ENCODE results near the gene FBRSL1. TPM values are rescaled to one million over a fixed set of nuclear protein-coding genes. Genes with fewer than 3 reads are reported as not detected.

The FBRSL1 gene
- total RNA-seq, 1 donor from 2014 or later: 43.8 TPM

DNA sequence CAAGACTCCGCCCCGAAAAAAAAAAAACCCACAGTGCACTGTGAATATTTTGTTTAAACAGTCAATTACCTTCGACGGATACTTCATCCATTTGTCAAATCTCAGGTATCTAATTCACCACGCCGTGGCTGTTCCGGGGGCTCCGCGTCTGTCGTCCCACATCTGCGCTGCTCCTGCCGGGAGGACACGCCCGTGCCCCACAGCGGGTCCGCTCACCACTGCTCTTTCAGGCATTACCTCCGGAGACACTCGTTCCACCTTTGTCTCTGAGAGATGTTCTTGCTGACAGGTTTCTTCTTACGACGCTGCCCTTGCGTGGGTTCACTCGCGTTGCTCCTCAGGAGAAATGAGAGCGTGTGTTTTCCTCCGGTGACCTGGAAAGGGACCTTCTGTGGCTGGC lies 46.9 kb upstream of the FBRSL1 start:
- Mint-ChIP-seq H3K27me3 (ENCODE audit: low read depth, unreplicated experiment) (peaks cover 45% of the 10 kb centered on the region), H3K4me3 (ENCODE audit: unreplicated experiment) (no peak overlapping the region), H3K4me1 (ENCODE audit: low read depth, unreplicated experiment) (peaks cover 8% of the 10 kb centered on the region), H3K27ac (ENCODE audit: unreplicated experiment) (no peak overlapping the region), H3K36me3 (ENCODE audit: low read depth, unreplicated experiment) (peaks cover 4% of the 10 kb centered on the region), H3K9me3 (ENCODE audit: unreplicated experiment) (no peaks in the 10 kb centered on the region)
- Histone ChIP-seq H3K36me3 (ENCODE audit: insufficient read depth, low read length) (no peaks in the 10 kb centered on the region), H3K9me3 (ENCODE audit: insufficient read depth, low read depth, low read length) (no peaks in the 10 kb centered on the region), H3K4me2 (ENCODE audit: low read length) (no peak overlapping the region), H4K20me1 (ENCODE audit: insufficient read depth, low read length) (no peaks in the 10 kb centered on the region), H3K4me1 (ENCODE audit: insufficient read depth, low read length) (no peaks in the 10 kb centered on the region), H2AFZ (ENCODE audit: low read depth, low read length) (no peak overlapping the region), H3K9ac (ENCODE audit: low read length) (no peak overlapping the region), H3K79me2 (ENCODE audit: insufficient read depth, low read length) (no peaks in the 10 kb centered on the region), H3K27me3 (ENCODE audit: insufficient read depth, low read length) (no peaks in the 10 kb centered on the region), H3K27ac (ENCODE audit: low read depth, low read length) (no peak overlapping the region), H3K4me3 (ENCODE audit: insufficient read depth, low read depth, low read length) (no peak overlapping the region)
- no peak for DNase-seq (ENCODE audit: low read depth)
- TF ChIP-seq EZH2 (IDR thresholded peaks at IDR 0.05; ENCODE audit: insufficient read depth, low read length): no peak
- TF ChIP-seq CTCF (IDR thresholded peaks at IDR 0.05; ENCODE audit: insufficient read depth, low read depth, low read length): no peak
- FAIRE-seq: no peak

GRCh38 chr12:132444283-132444682 lies 45.7 kb upstream of the FBRSL1 start:
- no peak for DNase-seq (ENCODE audit: low read depth)
- no peak overlapping the region for H3K9ac ChIP-seq (ENCODE audit: low read length)
- H3K27me3 ChIP-seq (ENCODE audit: insufficient read depth, low read length): peaks cover under 1% of the 10 kb centered on the region
- H3K36me3 ChIP-seq (ENCODE audit: insufficient read depth, low read length): no peaks in the 10 kb centered on the region
- peaks cover 8% of the 10 kb centered on the region for H3K4me1 Mint-ChIP-seq (ENCODE audit: low read depth, unreplicated experiment)
- H2AFZ ChIP-seq (ENCODE audit: low read depth, low read length): no peak overlapping the region
- H3K79me2 ChIP-seq (ENCODE audit: insufficient read depth, low read length): no peaks in the 10 kb centered on the region
- H3K9me3 Mint-ChIP-seq (ENCODE audit: unreplicated experiment): no peaks in the 10 kb centered on the region
- no peak overlapping the region for H3K4me3 ChIP-seq (ENCODE audit: insufficient read depth, low read depth, low read length)
- H3K27me3 Mint-ChIP-seq (ENCODE audit: low read depth, unreplicated experiment): peaks cover 48% of the 10 kb centered on the region
- no peaks in the 10 kb centered on the region for H3K9me3 ChIP-seq (ENCODE audit: insufficient read depth, low read depth, low read length)
- FAIRE-seq: no peak
- H4K20me1 ChIP-seq (ENCODE audit: insufficient read depth, low read length): no peaks in the 10 kb centered on the region
- TF ChIP-seq EZH2 (IDR thresholded peaks at IDR 0.05; ENCODE audit: insufficient read depth, low read length): no peak
- TF ChIP-seq CTCF (IDR thresholded peaks at IDR 0.05; ENCODE audit: insufficient read depth, low read depth, low read length): no peak
- H3K36me3 Mint-ChIP-seq (ENCODE audit: low read depth, unreplicated experiment): peaks cover 4% of the 10 kb centered on the region
- no peak overlapping the region for H3K4me2 ChIP-seq (ENCODE audit: low read length)
- H3K4me1 ChIP-seq (ENCODE audit: insufficient read depth, low read length): no peaks in the 10 kb centered on the region
- H3K27ac Mint-ChIP-seq (ENCODE audit: unreplicated experiment): no peak overlapping the region
- no peak overlapping the region for H3K4me3 Mint-ChIP-seq (ENCODE audit: unreplicated experiment)
- no peak overlapping the region for H3K27ac ChIP-seq (ENCODE audit: low read depth, low read length)

- Histone ChIP-seq H3K4me1 (ENCODE audit: insufficient read depth, low read length) (no peaks in the 10 kb centered on the region), H3K79me2 (ENCODE audit: insufficient read depth, low read length) (no peaks in the 10 kb centered on the region), H3K36me3 (ENCODE audit: insufficient read depth, low read length) (no peaks in the 10 kb centered on the region), H4K20me1 (ENCODE audit: insufficient read depth, low read length) (no peaks in the 10 kb centered on the region), H3K27ac (ENCODE audit: low read depth, low read length) (no peak overlapping the region), H3K9me3 (ENCODE audit: insufficient read depth, low read depth, low read length) (no peaks in the 10 kb centered on the region), H2AFZ (ENCODE audit: low read depth, low read length) (peak overlapping the region; percentile 61), H3K27me3 (ENCODE audit: insufficient read depth, low read length) (peaks cover 5% of the 10 kb centered on the region), H3K4me3 (ENCODE audit: insufficient read depth, low read depth, low read length) (peak overlapping the region; percentile 23), H3K4me2 (ENCODE audit: low read length) (peak overlapping the region; percentile 50), H3K9ac (ENCODE audit: low read length) (peak overlapping the region; percentile 39)
- H3K9me3 Mint-ChIP-seq (ENCODE audit: unreplicated experiment): no peaks in the 10 kb centered on the region
- peaks cover 8% of the 10 kb centered on the region for H3K4me1 Mint-ChIP-seq (ENCODE audit: low read depth, unreplicated experiment)
- H3K27me3 Mint-ChIP-seq (ENCODE audit: low read depth, unreplicated experiment): peaks cover 45% of the 10 kb centered on the region
- H3K36me3 Mint-ChIP-seq (ENCODE audit: low read depth, unreplicated experiment): peaks cover 4% of the 10 kb centered on the region
- TF ChIP-seq CTCF (IDR thresholded peaks at IDR 0.05; ENCODE audit: insufficient read depth, low read depth, low read length) (no peak), EZH2 (IDR thresholded peaks at IDR 0.05; ENCODE audit: insufficient read depth, low read length) (no peak)
- H3K4me3 Mint-ChIP-seq (ENCODE audit: unreplicated experiment): peak overlapping the region; percentile 77
- H3K27ac Mint-ChIP-seq (ENCODE audit: unreplicated experiment): peak overlapping the region; percentile 94
- no peak for FAIRE-seq
- DNase-seq (ENCODE audit: low read depth): no peak
Measured at GRCh38 chr12:132444957-132445883, 44.7 kb upstream of the FBRSL1 start.

Measured in astrocyte (in vitro differentiated cells and primary cell).